MM.1S (cell line): ENCODE results near the gene C17orf50.

Source experiments
- DNase-seq: peaks from one replicate; pipeline ENCODE4 v3.0.0-alpha.2; 2015
- H2AFZ ChIP-seq: fragments of 300-600 bp; sonication (generic); 2 replicates; pipeline ENCODE4 v1.6.0; 2016; ENCODE audit warnings: antibody characterized with exemption, low read length
- H3F3A ChIP-seq: fragments of 300-600 bp; sonication (generic); 2 replicates; pipeline ENCODE4 v1.6.1; 2016; ENCODE audit warnings: mild to moderate bottlenecking, antibody characterized with exemption, low read length, moderate library complexity, mixed read lengths; ENCODE audit not compliant: insufficient read depth
- H3K27ac ChIP-seq: fragments of 300-600 bp; sonication (generic); 2 replicates; pipeline ENCODE4 v1.5.1; 2016; ENCODE audit warnings: mild to moderate bottlenecking, low read length
- H3K27me3 ChIP-seq: fragments of 300-600 bp; sonication (generic); replicated peaks from 2 replicates; pipeline ENCODE4 v1.6.0; 2016; ENCODE audit warnings: low read length; ENCODE audit not compliant: insufficient read depth
- H3K36me3 ChIP-seq: fragments of 300-600 bp; sonication (generic); replicated peaks from 2 replicates; pipeline ENCODE4 v1.6.1; 2016; ENCODE audit warnings: mild to moderate bottlenecking, low read length, mixed read lengths; ENCODE audit not compliant: insufficient read depth
- H3K4me1 ChIP-seq: fragments of 300-600 bp; sonication (generic); 2 replicates; pipeline ENCODE4 v1.6.1; 2016; ENCODE audit warnings: low read length, mixed read lengths
- H3K4me2 ChIP-seq: fragments of 300-600 bp; sonication (generic); 2 replicates; pipeline ENCODE4 v1.6.0; 2016; ENCODE audit warnings: low read depth, low read length
- H3K4me3 ChIP-seq: fragments of 300-600 bp; sonication (generic); 2 replicates; pipeline ENCODE4 v1.5.1; 2016; ENCODE audit warnings: low read length, mixed read lengths
- H3K79me2 ChIP-seq: fragments of 300-600 bp; sonication (generic); 2 replicates; pipeline ENCODE4 v1.6.1; 2016; ENCODE audit warnings: mixed run types, low read length, mixed read lengths
- H3K9ac ChIP-seq: fragments of 300-600 bp; sonication (generic); 2 replicates; pipeline ENCODE4 v1.6.1; 2016; ENCODE audit warnings: low read length, mixed read lengths
- H3K9me2 ChIP-seq: fragments of 300-600 bp; sonication (generic); replicated peaks from 2 replicates; pipeline ENCODE4 v1.6.1; 2016; ENCODE audit warnings: mild to moderate bottlenecking, low read length, mixed read lengths; ENCODE audit not compliant: insufficient read depth
- H3K9me3 ChIP-seq: fragments of 300-600 bp; sonication (generic); replicated peaks from 2 replicates; pipeline ENCODE4 v1.6.1; 2016; ENCODE audit warnings: mild to moderate bottlenecking, low read length, mixed read lengths; ENCODE audit not compliant: insufficient read depth
- H4K20me1 ChIP-seq: fragments of 300-600 bp; sonication (generic); 2 replicates; pipeline ENCODE4 v1.6.1; 2016; ENCODE audit warnings: mild to moderate bottlenecking, low read length, moderate library complexity, mixed read lengths; ENCODE audit not compliant: insufficient read depth
- CTCF ChIP-seq: fragments of 300-600 bp; sonication (generic); IDR thresholded peaks from 2 replicates; pipeline ENCODE4 v1.5.1; 2016; ENCODE audit warnings: antibody characterized with exemption, low read length, mixed read lengths
- EZH2 ChIP-seq: fragments of 300-600 bp; sonication (generic); optimal IDR thresholded peaks from 2 replicates; pipeline ENCODE3; 2017; ENCODE audit warnings: low read depth, mild to moderate bottlenecking, antibody characterized with exemption, low read length, mixed read lengths
- EZH2phosphoT487 ChIP-seq: fragments of 300-600 bp; sonication (generic); IDR thresholded peaks from 2 replicates; pipeline ENCODE4 v1.6.1; 2018; ENCODE audit warnings: antibody characterized with exemption, low read length

C17orf50 gene

GRCh38 chr17:35773129-35773528 lies 12.4 kb downstream of the C17orf50 start:
- no peak for TF ChIP-seq CTCF
- TF ChIP-seq EZH2, result no peak
- TF ChIP-seq EZH2phosphoT487, result no peak
- no peaks in the 10 kb centered on the region for H3K9me3 ChIP-seq

GRCh38 chr17:35773679-35774425 lies 13.2 kb downstream of the C17orf50 start:
- H3K4me1 ChIP-seq, result no peaks in the 10 kb centered on the region
- H3F3A ChIP-seq, result no peaks in the 10 kb centered on the region
- H3K9me2 ChIP-seq, result no peaks in the 10 kb centered on the region
- no peaks in the 10 kb centered on the region for H3K79me2 ChIP-seq
- H4K20me1 ChIP-seq, result no peaks in the 10 kb centered on the region; the same call in 1 of the 2 replicates
- H2AFZ ChIP-seq, result no peak overlapping the region
- H3K36me3 ChIP-seq, result no peaks in the 10 kb centered on the region
- no peak for DNase-seq
- peaks cover 17% of the 10 kb centered on the region for H3K27me3 ChIP-seq
- no peak overlapping the region for H3K9ac ChIP-seq
- no peaks in the 10 kb centered on the region for H3K9me3 ChIP-seq
- no peak overlapping the region for H3K4me2 ChIP-seq
- no peak overlapping the region for H3K27ac ChIP-seq
- no peak overlapping the region for H3K4me3 ChIP-seq
- TF ChIP-seq EZH2phosphoT487, result no peak
- TF ChIP-seq CTCF, result no peak
- no peak for TF ChIP-seq EZH2

More at GRCh38 chr17:35773129-35773528, 12.4 kb downstream of the C17orf50 start:
- no peak for DNase-seq
- H3K27me3 ChIP-seq, result peaks cover 17% of the 10 kb centered on the region
- H3K9me2 ChIP-seq, result no peaks in the 10 kb centered on the region
- no peak overlapping the region for H2AFZ ChIP-seq
- H3K79me2 ChIP-seq, result no peaks in the 10 kb centered on the region
- H3F3A ChIP-seq, result no peaks in the 10 kb centered on the region
- H3K36me3 ChIP-seq, result no peaks in the 10 kb centered on the region
- H3K4me1 ChIP-seq, result no peaks in the 10 kb centered on the region
- H3K4me2 ChIP-seq, result no peak overlapping the region
- no peak overlapping the region for H3K27ac ChIP-seq
- H3K4me3 ChIP-seq, result no peak overlapping the region
- H4K20me1 ChIP-seq, result no peaks in the 10 kb centered on the region
- H3K9ac ChIP-seq, result no peak overlapping the region

- H3K36me3 ChIP-seq, result no peaks in the 10 kb centered on the region
- H3F3A ChIP-seq, result no peaks in the 10 kb centered on the region
- H3K9ac ChIP-seq, result no peak overlapping the region
- H3K9me3 ChIP-seq, result no peaks in the 10 kb centered on the region
- no peaks in the 10 kb centered on the region; the same call in 1 of the 2 replicates for H4K20me1 ChIP-seq
- H3K27ac ChIP-seq, result no peak overlapping the region
- no peaks in the 10 kb centered on the region for H3K79me2 ChIP-seq
- no peak overlapping the region for H3K4me3 ChIP-seq
- no peak overlapping the region for H2AFZ ChIP-seq
- H3K27me3 ChIP-seq, result peaks cover 17% of the 10 kb centered on the region
- TF ChIP-seq EZH2phosphoT487 (no peak), EZH2 (no peak), CTCF (no peak)
- H3K4me1 ChIP-seq, result no peaks in the 10 kb centered on the region
- DNase-seq, result no peak
- no peaks in the 10 kb centered on the region for H3K9me2 ChIP-seq
- H3K4me2 ChIP-seq, result no peak overlapping the region
Measured at GRCh38 chr17:35774499-35774898, 13.8 kb downstream of the C17orf50 start.
